Measurements from ENCODE around the gene CDSN.

Gene CDSN

DNA sequence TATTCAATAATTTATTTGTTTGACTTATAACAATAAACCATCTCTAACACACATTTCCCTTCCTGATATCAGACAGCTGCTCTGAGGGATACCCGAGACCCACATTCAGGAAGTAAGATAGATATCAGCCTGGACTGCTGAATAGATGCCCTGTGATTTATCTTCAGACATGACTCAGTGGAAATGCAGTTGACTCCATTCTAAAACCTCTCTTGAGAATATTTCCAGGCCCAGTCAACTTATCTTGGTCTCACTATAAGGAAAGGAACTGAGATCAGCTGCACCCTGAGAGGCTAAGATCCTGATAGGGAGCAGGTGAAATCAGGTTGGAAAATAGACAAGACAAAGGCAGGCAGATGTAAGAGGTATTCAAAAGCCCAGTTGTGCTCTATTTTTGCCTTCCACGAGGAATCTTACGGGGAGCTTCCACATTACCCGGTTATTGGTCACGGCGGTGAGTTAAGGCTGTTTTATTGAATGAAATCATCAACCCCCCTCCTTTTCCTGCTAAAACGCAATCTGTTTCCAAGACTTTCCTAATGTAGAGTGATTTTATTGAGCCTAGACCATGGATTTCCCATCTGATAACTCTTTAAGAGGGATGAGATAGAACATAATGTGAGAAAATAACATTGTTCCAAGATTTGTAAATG is 33.3 kb downstream of the CDSN start:
- TF ChIP-seq, protein P1, sequence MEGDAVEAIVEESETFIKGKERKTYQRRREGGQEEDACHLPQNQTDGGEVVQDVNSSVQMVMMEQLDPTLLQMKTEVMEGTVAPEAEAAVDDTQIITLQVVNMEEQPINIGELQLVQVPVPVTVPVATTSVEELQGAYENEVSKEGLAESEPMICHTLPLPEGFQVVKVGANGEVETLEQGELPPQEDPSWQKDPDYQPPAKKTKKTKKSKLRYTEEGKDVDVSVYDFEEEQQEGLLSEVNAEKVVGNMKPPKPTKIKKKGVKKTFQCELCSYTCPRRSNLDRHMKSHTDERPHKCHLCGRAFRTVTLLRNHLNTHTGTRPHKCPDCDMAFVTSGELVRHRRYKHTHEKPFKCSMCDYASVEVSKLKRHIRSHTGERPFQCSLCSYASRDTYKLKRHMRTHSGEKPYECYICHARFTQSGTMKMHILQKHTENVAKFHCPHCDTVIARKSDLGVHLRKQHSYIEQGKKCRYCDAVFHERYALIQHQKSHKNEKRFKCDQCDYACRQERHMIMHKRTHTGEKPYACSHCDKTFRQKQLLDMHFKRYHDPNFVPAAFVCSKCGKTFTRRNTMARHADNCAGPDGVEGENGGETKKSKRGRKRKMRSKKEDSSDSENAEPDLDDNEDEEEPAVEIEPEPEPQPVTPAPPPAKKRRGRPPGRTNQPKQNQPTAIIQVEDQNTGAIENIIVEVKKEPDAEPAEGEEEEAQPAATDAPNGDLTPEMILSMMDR (IDR thresholded peaks at IDR 0.05; ENCODE audit: insufficient read depth, low read depth, low read length, missing control alignments) = no peak
- H3K4me3 ChIP-seq (ENCODE audit: low read depth, low read length) = no peak overlapping the region
- no peak for DNase-seq (ENCODE audit: low read depth)

DNA sequence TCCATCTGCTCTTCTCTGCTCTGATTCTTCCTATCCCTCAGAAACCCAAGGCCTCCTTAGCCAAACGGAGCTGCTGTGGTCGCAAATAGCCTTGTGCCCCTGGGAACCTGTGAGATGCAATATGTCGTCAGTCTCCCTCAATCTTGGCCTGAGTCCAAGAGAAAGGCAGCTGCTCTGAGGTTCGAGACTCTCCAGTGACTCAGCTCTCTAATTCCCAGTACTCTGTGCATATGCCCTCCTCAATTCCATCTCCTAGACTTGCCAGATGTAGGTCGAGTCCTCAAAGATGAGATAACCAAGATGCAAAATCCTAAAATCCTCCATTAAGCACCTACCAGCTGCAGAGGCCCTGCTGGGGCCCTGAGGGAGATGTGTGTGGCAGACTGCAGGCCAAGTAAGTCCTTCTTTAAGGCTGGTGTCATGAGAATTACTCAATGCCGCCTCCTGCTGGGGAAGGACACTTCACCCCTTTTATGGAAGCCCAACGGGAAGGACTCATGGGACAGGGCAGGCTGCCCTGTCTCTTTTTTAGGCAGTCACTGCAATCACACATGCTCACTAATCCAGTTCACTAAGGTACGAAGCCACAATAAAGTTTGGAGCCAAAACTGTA is 36.4 kb downstream of the CDSN start:
- TF ChIP-seq, protein P1 (IDR thresholded peaks at IDR 0.05; ENCODE audit: insufficient read depth, low read depth, low read length, missing control alignments) = peak; percentile 50
- DNase-seq (ENCODE audit: low read depth) = peak; percentile 75
- H3K4me3 ChIP-seq (ENCODE audit: low read depth, low read length) = no peak overlapping the region

DNA sequence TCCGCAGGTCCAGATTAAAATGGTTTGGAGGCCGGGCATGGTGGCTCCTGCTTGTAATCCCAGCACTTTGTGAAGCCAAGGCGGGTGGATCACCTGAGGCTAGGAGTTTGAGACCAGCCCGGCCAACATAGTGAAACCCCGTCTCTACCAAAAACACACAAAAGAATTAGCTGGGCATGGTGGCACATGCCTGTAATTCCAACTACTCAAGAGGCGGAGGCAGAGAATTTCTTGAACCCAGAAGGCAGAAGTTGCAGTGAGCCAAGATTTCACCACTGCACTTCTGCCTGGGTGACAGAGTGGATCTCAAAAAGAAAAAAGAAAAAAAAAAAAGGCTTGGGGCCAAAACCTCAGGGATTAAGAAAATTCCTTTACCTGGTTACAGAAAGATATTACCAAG is 38.4 kb downstream of the CDSN start:
- no peak overlapping the region for H3K4me3 ChIP-seq (ENCODE audit: low read depth, low read length)
- TF ChIP-seq, protein P1 (IDR thresholded peaks at IDR 0.05; ENCODE audit: insufficient read depth, low read depth, low read length, missing control alignments) = no peak
- no peak for DNase-seq (ENCODE audit: low read depth)

DNA sequence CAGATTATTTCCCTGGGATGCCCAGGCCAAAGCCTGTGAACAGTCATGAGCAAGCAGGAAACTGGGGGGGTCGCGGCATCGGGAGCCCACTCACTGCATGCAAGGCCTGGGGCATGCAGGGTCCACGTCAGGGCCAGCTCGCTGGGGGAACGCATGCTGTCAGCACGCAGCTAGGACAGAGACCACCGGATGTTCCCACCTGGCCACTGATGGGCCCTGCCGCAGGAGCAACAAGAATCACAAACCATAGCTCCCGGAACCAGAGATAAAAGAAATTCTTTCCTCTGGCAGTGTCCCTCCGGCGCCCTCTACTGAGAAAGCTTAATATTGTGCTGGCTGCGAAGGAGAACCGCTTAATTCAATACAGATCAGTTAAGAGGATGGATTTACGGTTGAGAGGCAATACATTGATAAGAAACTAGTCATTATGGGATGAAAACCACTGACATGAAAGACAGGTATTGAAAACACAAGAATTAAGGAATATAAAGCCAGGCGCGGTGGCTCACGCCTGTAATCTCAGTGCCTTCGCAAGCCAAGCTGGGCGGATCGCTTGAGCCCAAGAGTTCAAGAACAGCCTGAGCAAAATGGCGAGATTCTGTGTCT is 40.5 kb downstream of the CDSN start:
- peak; percentile 71 for DNase-seq (ENCODE audit: low read depth)
- TF ChIP-seq, protein P1 (IDR thresholded peaks at IDR 0.05; ENCODE audit: insufficient read depth, low read depth, low read length, missing control alignments) = peak; percentile 78
- no peak overlapping the region for H3K4me3 ChIP-seq (ENCODE audit: low read depth, low read length)

DNA sequence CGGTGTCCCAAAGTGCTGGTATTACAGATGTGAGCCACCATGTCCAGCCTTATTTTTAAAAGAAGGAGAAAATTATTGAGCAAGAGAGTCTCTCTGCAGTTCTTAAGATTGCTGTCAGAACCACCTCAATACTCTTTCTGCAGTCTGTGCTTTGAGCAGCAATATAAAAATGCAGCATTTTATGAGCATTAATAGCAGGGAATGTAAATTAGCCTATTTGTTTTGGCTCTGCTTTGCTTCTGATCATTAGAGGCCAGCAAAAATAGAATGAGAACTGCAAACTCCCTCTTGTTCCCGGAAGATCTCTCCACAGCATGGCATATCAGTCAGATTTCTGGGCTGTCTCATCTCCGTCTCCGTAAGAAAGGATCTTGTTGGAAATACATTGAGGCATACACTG is 43.6 kb downstream of the CDSN start:
- TF ChIP-seq, protein P1 (IDR thresholded peaks at IDR 0.05; ENCODE audit: insufficient read depth, low read depth, low read length, missing control alignments) = no peak
- no peak overlapping the region for H3K4me3 ChIP-seq (ENCODE audit: low read depth, low read length)
- no peak for DNase-seq (ENCODE audit: low read depth)

DNA sequence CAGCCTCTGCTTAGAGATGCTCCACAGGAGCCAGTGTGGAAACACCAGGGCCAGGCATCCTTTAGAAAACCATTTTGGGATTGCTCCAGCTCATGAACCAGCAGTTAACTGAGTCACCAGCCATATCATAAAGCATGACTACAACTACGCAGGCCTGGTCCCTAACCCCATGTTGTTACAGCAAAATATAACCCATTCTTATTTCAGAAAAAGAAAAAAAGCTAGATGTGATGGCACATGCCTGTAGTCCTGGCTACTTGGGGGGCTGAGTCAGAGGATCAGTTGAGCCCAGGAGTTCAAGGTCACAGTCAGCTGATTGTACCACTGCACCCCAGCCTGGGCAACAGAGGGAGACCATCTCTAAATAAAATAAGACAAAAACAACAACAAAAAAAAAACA is 44.7 kb downstream of the CDSN start:
- H3K4me3 ChIP-seq (ENCODE audit: low read depth, low read length) = no peak overlapping the region
- TF ChIP-seq, protein P1 (IDR thresholded peaks at IDR 0.05; ENCODE audit: insufficient read depth, low read depth, low read length, missing control alignments) = no peak
- DNase-seq (ENCODE audit: low read depth) = no peak

Measured in GM12865 (cell line).